IPS-18a (cell line): ENCODE measurements around the gene MIDN.
A peak's percentile ranks its signal among the peaks of the same experiment; 100 is the strongest.

ENCODE experiments used
- H3K27ac ChIP-seq: one replicate; pipeline ENCODE4 v1.5.1; 2013; ENCODE audit warnings: low read length
- H3K27me3 ChIP-seq: one replicate; pipeline ENCODE4 v1.6.1; 2013; ENCODE audit warnings: mild to moderate bottlenecking, low read length; ENCODE audit not compliant: control insufficient read depth, insufficient read depth
- H3K36me3 ChIP-seq: one replicate; pipeline ENCODE4 v1.6.1; 2013; ENCODE audit warnings: low read depth, low read length; ENCODE audit not compliant: control insufficient read depth
- H3K4me1 ChIP-seq: one replicate; pipeline ENCODE4 v1.6.1; 2013; ENCODE audit warnings: low read depth, low read length; ENCODE audit not compliant: control insufficient read depth
- H3K4me3 ChIP-seq: one replicate; pipeline ENCODE4 v1.5.1; 2013; ENCODE audit warnings: low read length
- H3K9ac ChIP-seq: one replicate; pipeline ENCODE4 v1.6.1; 2013; ENCODE audit warnings: mild to moderate bottlenecking, low read length, moderate library complexity
- H3K9me3 ChIP-seq: one replicate; pipeline ENCODE4 v1.6.1; 2013; ENCODE audit warnings: low read depth, low read length; ENCODE audit not compliant: control insufficient read depth

MIDN gene

GRCh38 chr19:1288226-1288612 lies 39.8 kb downstream of the MIDN start:
- H3K27me3 ChIP-seq: peaks cover 27% of the 10 kb centered on the region
- H3K4me1 ChIP-seq: peaks cover 4% of the 10 kb centered on the region
- no peak overlapping the region for H3K4me3 ChIP-seq
- H3K9ac ChIP-seq: no peak overlapping the region
- no peaks in the 10 kb centered on the region for H3K36me3 ChIP-seq
- no peaks in the 10 kb centered on the region for H3K9me3 ChIP-seq
- no peak overlapping the region for H3K27ac ChIP-seq

DNA sequence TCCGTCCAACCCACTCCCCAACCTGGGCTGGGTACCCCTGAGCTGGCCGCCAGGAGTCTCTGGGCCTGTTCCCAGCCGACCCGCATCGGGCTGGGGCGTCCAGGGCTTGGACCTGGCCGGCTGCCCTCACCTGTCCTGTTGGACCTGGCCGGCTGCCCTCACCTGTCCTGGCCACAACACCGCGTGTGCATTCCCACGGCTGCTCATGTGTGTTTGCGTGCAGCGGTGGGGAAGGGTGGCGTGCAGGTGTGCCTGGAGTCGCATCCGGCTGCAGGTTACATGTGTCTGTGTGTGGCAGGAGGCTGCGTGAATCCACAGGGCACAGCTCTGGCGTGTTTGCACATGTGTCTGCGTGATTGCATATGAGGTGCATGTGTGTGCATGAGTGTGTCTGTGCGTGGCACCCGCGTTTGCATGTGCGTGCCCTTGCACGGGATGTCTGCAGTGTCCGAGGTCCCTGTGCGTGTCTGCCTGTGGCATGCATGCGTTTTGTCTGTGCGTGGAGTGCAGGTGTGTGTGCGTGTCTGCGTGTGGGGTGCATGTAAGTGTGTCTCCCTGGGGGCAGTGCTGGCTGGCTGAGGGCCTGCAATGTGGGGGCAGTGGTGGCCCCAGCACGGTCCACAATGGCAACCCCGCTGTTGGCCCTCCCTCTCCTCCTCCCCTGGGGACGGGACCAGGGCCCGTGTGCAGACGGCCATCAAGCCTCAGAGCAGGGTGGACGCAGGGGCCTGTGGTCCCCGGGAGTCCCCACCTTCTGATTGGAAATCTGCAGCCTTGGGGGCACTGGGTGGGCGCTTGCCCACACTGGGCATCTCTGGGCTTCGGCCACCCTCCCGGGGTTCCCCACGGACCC lies 40.7 kb downstream of the MIDN start:
- peaks cover 4% of the 10 kb centered on the region for H3K4me1 ChIP-seq
- no peak overlapping the region for H3K9ac ChIP-seq
- no peak overlapping the region for H3K27ac ChIP-seq
- H3K4me3 ChIP-seq: no peak overlapping the region
- no peaks in the 10 kb centered on the region for H3K36me3 ChIP-seq
- H3K27me3 ChIP-seq: peaks cover 20% of the 10 kb centered on the region
- H3K9me3 ChIP-seq: no peaks in the 10 kb centered on the region

- H3K4me3 ChIP-seq: no peak overlapping the region
- no peak overlapping the region for H3K27ac ChIP-seq
- peaks cover 18% of the 10 kb centered on the region for H3K27me3 ChIP-seq
- no peak overlapping the region for H3K9ac ChIP-seq
- H3K4me1 ChIP-seq: peaks cover 4% of the 10 kb centered on the region
- no peaks in the 10 kb centered on the region for H3K36me3 ChIP-seq
- H3K9me3 ChIP-seq: no peaks in the 10 kb centered on the region
These were observed 41.3 kb downstream of the MIDN start for GRCh38 chr19:1289686-1290025.

- H3K36me3 ChIP-seq: no peaks in the 10 kb centered on the region
- no peak overlapping the region for H3K9ac ChIP-seq
- H3K4me3 ChIP-seq: no peak overlapping the region
- peaks cover under 1% of the 10 kb centered on the region for H3K4me1 ChIP-seq
- H3K27me3 ChIP-seq: peaks cover 18% of the 10 kb centered on the region
- no peak overlapping the region for H3K27ac ChIP-seq
- H3K9me3 ChIP-seq: no peaks in the 10 kb centered on the region
These were observed 41.9 kb downstream of the MIDN start for GRCh38 chr19:1290196-1290702.

DNA sequence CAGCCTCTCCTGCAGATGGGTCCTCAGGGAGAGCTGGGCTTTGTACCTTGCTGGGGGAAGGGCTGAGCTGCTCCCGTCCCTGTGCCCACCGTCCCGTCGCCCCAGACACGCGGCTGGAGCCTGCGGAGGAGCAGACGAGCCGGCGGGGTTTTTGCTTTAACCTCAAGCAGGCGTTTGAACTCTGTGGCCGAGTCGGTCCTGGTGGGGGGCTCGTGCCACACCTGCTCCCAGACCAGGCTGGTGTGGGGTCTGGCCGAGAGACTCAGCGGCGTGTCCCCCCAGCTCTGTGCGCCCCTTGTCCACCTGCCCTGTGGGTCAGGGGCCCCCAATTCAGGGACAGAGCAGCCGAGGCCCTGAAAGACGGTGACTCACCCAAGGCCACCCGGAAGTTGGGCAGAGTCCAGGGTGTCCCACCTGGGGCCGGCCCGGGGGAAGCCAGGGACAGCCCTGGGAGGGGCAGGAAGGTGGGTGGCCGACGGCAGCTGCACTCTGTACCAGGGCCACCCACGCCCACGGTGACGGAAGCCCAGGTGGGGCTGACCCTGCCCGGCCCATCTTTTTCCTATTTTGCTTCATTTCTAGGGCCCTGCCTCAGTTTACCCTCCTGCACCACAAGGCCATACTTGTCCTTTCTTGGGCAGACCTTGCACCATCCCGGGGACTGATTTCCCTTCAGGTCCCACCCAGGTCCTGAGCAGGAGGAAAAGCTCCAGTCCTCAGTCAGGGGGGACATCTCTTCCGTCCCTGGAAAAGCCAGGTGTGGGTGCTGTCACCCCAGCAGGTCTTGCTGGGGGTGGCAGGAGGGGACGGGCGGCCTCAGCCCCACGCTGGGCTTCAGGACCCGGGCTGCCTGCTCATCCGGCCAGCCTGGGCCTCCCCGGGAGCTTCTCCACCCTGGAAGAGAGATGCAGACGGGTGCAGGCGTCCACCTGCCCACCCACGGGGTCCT lies 42.6 kb downstream of the MIDN start:
- H3K9me3 ChIP-seq: no peaks in the 10 kb centered on the region
- H3K4me1 ChIP-seq: no peaks in the 10 kb centered on the region
- H3K36me3 ChIP-seq: no peaks in the 10 kb centered on the region
- peaks cover 19% of the 10 kb centered on the region for H3K27me3 ChIP-seq
- no peak overlapping the region for H3K27ac ChIP-seq
- H3K9ac ChIP-seq: no peak overlapping the region
- H3K4me3 ChIP-seq: no peak overlapping the region

- Histone ChIP-seq H3K4me1 (no peaks in the 10 kb centered on the region), H3K27me3 (peaks cover 13% of the 10 kb centered on the region), H3K27ac (no peak overlapping the region), H3K36me3 (no peaks in the 10 kb centered on the region), H3K9me3 (no peaks in the 10 kb centered on the region), H3K9ac (no peak overlapping the region), H3K4me3 (no peak overlapping the region)
These were observed 43.5 kb downstream of the MIDN start for GRCh38 chr19:1291761-1292418.

DNA sequence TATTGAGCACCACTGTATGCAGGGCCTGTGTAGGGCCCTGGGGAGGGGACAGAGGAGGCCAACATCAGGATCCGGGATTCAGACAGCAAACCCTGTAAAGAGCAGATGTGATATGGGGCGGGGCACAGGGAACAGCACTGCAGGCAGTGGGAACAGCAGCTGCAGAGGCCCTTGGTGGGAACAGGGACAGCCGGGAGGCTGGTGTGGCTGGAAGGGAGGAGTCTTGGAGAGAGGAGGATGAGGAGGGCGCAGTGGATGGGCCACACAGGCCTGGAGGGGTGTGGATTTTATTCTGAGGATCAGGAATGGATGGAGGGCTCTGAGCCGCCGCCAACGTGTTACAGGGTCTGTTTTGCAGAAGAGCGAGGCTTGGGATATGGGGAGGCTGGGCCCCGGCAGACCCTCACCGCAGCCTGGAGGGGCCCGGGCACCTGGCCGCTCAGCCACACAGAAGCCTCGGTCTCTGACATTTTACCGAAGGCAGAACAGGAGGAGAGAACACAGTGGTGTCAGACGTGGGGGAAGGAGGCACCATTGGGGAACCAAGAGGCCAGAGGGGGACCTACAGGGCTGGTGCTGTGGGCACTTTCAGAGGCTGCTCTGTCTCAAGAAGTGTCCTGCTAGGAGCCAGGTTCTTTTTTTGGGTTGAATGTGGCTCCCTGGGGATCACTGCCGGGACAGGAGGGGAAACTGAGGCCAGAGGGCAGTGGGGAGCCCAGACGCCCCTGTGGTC lies 44.2 kb downstream of the MIDN start:
- Histone ChIP-seq H3K9me3 (no peaks in the 10 kb centered on the region), H3K36me3 (no peaks in the 10 kb centered on the region), H3K4me1 (no peaks in the 10 kb centered on the region), H3K27ac (no peak overlapping the region), H3K9ac (no peak overlapping the region), H3K27me3 (peaks cover 13% of the 10 kb centered on the region), H3K4me3 (no peak overlapping the region)

- Histone ChIP-seq H3K9ac (no peak overlapping the region), H3K36me3 (no peaks in the 10 kb centered on the region), H3K4me1 (no peaks in the 10 kb centered on the region), H3K4me3 (no peak overlapping the region), H3K27ac (no peak overlapping the region), H3K27me3 (peaks cover 13% of the 10 kb centered on the region), H3K9me3 (no peaks in the 10 kb centered on the region)
These were observed 45.6 kb downstream of the MIDN start for GRCh38 chr19:1293782-1294604.

- H3K36me3 ChIP-seq: no peaks in the 10 kb centered on the region
- H3K4me3 ChIP-seq: no peak overlapping the region
- H3K9ac ChIP-seq: no peak overlapping the region
- H3K9me3 ChIP-seq: no peaks in the 10 kb centered on the region
- H3K27me3 ChIP-seq: peaks cover 13% of the 10 kb centered on the region
- no peak overlapping the region for H3K27ac ChIP-seq
- H3K4me1 ChIP-seq: no peaks in the 10 kb centered on the region
These were observed 46.3 kb downstream of the MIDN start for GRCh38 chr19:1294688-1295087.

DNA sequence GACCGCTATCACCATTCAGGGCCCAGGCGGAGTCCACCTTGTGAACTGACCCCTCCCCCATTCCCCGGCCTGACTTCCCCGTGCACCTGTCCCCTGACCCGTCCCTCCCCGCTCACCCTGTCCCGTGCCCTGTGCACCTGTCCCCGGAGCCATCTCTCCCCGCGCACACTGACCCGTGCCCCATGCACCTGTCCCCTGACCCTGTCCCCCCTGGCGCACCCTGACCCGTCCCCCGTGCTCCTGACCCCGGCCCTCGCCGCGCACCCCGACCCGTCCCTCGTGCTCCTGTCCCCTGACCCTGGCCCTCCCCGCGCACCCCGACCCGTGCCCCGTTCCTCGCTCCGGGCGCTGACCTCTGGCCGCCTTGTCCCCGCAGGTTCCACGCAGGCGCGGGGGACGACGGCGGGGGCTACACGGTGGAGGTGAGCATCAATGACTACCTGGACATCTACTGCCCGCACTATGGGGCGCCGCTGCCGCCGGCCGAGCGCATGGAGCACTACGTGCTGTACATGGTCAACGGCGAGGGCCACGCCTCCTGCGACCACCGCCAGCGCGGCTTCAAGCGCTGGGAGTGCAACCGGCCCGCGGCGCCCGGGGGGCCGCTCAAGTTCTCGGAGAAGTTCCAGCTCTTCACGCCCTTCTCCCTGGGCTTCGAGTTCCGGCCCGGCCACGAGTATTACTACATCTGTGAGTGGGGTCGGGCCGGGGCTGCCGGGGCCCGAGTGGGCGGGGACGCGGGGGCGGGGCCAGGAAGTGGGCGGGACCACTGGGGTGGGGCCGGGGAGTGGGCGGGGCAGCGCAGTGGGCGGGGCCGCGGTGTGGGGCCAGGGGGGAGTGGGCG lies 47.0 kb downstream of the MIDN start:
- H3K9ac ChIP-seq: no peak overlapping the region
- peak overlapping the region; percentile 45 for H3K4me3 ChIP-seq
- no peaks in the 10 kb centered on the region for H3K9me3 ChIP-seq
- H3K36me3 ChIP-seq: no peaks in the 10 kb centered on the region
- no peaks in the 10 kb centered on the region for H3K4me1 ChIP-seq
- H3K27me3 ChIP-seq: peaks cover 13% of the 10 kb centered on the region
- no peak overlapping the region for H3K27ac ChIP-seq
